ENCODE results near the gene TRPM2.
"Not testable (repeated sequence)": the region's sequence is repeated elsewhere in the genome, so short reads cannot be mapped to it uniquely, and the experiment has no call there.

The TRPM2 gene

DNA sequence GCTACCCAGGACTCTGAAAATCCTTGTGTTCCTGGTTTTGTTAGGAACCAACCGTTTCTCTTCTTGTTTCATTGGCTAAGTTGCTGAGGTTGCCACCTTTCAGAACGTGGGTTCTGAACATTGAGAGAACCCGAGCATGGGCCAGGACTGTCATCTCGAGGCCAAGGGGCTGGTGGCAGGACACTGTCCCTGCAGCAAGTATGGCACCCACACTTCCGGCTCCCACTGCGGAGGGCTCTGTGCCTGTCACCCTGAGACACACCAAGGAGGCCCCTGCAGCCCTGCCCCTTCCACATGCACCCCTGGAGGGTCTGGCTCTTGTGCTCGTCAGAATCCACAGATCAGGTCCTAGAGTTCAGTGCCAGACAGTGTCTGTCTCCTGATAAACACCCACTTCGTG lies 62.8 kb downstream of the TRPM2 start:
- no peak overlapping the region for H3K27ac ChIP-seq
- TF ChIP-seq ZFX (IDR thresholded peaks at IDR 0.05; ENCODE audit: borderline replicate concordance): no peak
- TF ChIP-seq CTCF (IDR thresholded peaks at IDR 0.05): no peak

DNA sequence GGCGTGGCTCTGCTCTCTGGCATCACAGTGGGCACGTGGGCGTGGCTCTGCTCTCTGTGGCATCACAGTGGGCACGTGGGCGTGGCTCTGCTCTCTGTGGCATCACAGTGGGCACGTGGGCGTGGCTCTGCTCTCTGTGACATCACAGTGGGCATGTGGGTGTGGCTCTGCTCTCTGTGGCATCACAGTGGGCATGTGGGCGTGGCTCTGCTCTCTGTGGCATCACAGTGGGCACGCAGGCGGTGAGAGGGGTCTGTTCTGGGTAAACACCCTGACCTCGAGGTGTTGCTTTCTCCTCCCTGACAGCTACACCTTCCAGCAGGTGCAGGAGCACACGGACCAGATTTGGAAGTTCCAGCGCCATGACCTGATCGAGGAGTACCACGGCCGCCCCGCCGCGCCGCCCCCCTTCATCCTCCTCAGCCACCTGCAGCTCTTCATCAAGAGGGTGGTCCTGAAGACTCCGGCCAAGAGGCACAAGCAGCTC lies 64.2 kb downstream of the TRPM2 start:
- H3K27ac ChIP-seq: not testable (repeated sequence)

GRCh38 chr21:44418108-44418875 lies 64.9 kb downstream of the TRPM2 start:
- H3K27ac ChIP-seq: no peak overlapping the region
- no peak for TF ChIP-seq CTCF (IDR thresholded peaks at IDR 0.05)
- no peak for TF ChIP-seq ZFX (IDR thresholded peaks at IDR 0.05; ENCODE audit: borderline replicate concordance)

DNA sequence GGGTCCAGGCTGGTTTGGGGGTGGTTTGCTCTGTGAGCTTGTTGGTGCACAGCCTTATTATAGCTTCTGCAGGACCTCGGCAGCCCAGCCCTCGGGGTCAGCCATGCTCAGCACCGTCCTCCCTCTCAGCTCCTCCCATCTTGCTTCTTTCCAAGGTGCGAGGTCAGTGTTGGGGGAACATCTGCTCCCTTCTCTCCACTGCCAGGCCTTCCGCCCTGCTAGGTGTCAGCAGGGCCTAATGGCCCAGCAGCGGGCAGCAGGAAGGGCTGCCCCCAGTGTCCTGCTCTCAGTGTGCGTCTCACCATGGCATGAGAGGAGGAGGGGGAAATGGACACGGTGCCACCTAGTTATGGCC lies 65.4 kb downstream of the TRPM2 start:
- no peak overlapping the region for H3K27ac ChIP-seq
- TF ChIP-seq CTCF (IDR thresholded peaks at IDR 0.05): no peak
- no peak for TF ChIP-seq ZFX (IDR thresholded peaks at IDR 0.05; ENCODE audit: borderline replicate concordance)

GRCh38 chr21:44419679-44420078 lies 66.3 kb downstream of the TRPM2 start:
- no peak for TF ChIP-seq ZFX (IDR thresholded peaks at IDR 0.05; ENCODE audit: borderline replicate concordance)
- no peak for TF ChIP-seq CTCF (IDR thresholded peaks at IDR 0.05)

DNA sequence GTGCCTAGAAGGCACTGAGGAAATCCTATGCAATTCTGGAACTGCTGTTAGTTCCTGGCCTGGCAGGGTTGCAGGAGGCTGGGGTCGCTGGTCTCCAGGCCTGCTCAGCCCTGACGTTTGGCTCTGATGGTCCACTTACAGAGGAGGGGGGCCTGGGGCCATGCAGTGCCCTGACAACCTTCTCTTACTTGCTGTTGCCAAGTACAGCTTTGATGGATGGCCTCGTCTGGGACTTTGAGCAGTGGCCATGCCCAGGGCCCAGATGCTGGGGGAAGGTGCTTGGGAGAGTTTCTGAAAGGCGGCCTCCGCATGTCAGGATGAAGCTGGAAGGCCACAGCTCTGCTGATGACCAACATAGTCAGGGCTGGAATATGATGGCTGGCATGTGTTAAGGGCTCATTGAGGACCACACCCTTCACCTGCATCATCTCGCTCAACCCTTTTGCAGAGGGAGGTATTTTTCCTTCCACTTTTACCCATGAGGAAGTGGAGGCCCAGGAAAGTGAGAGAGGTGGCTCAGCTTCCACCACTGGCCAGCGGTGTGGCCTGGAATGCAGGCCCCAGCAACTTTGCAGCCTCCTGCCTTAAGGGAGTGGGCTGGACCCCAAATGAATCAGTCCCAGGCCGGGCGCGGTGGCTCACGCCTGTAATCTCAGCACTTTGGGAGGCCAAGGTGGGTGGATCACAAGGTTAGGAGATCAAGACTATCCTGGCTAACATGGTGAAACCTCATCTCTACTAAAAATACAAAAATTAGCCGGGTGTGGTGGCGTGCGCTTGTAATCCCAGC lies 67.2 kb downstream of the TRPM2 start:
- TF ChIP-seq ZFX (IDR thresholded peaks at IDR 0.05; ENCODE audit: borderline replicate concordance) (no peak), CTCF (IDR thresholded peaks at IDR 0.05) (no peak)
- no peak overlapping the region for H3K27ac ChIP-seq

More at GRCh38 chr21:44419679-44420078, 66.3 kb downstream of the TRPM2 start:
- no peak overlapping the region for H3K27ac ChIP-seq

GRCh38 chr21:44421901-44422840 lies 68.8 kb downstream of the TRPM2 start:
- no peak for TF ChIP-seq CTCF (IDR thresholded peaks at IDR 0.05)
- no peak for TF ChIP-seq ZFX (IDR thresholded peaks at IDR 0.05; ENCODE audit: borderline replicate concordance)
- no peak overlapping the region for H3K27ac ChIP-seq
